Ureter (tissue), 1 donor: ENCODE measurements around the gene SKOR2. TPM values are rescaled to one million over a fixed set of nuclear protein-coding genes. Genes with fewer than 3 reads are reported as not detected.
"Not testable (repeated sequence)": the region's sequence is repeated elsewhere in the genome, so short reads cannot be mapped to it uniquely, and the experiment has no call there.

Source experiments
- DNase-seq: peaks from one replicate; pipeline ENCODE4 v3.0.0-alpha.2; 2020; ENCODE audit warnings: low spot score
- total RNA-seq: library from RNA; stranded (reverse); gene quantifications from one replicate; pipeline ENCODE4 v1.2.4, GENCODE V29; 2023
- donor health status: DM: yes; HTN: yes; CAD: no.

Gene SKOR2
- total RNA-seq, 1 donor from 2014 or later: not detected

- no peak for DNase-seq
These were observed 3.0 kb upstream of the SKOR2 start for GRCh38 chr18:47254341-47254939.

GRCh38 chr18:47253101-47253654 lies 1.7 kb upstream of the SKOR2 start:
- DNase-seq: no peak

DNA sequence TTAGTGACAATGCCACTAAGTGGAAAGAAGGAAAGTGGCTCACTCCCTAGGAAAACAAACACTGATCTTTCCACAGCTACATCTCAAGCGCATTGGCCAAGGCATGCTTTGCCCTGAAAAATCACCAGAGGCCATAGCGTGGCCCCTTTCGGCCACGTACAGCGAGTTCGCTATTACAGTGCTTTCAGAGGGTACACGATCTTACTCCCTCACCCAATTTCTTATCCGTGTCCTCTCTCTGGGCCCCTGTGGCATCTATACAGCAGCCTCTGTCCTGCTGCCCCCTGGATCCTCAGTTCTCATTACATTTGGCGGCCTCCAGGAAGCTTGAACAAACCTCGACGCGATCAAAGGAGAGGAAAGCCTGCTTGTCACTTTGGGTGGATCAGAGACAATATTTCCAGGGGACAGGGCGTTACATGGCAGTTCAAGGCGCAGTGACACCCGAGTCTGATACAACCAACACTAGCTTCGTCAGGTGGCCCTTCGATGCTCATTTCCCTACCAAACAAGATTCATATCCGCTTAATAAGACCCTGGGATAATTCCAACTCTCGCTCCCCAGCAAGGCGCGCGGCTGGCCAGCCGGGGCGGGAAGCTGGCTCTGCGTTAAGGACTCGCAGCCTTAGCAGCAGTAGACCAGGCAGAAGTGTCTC lies 941 bp downstream of the SKOR2 start:
- no peak for DNase-seq

- no peak for DNase-seq
These were observed 2.0 kb downstream of the SKOR2 start for GRCh38 chr18:47249314-47249981.

DNA sequence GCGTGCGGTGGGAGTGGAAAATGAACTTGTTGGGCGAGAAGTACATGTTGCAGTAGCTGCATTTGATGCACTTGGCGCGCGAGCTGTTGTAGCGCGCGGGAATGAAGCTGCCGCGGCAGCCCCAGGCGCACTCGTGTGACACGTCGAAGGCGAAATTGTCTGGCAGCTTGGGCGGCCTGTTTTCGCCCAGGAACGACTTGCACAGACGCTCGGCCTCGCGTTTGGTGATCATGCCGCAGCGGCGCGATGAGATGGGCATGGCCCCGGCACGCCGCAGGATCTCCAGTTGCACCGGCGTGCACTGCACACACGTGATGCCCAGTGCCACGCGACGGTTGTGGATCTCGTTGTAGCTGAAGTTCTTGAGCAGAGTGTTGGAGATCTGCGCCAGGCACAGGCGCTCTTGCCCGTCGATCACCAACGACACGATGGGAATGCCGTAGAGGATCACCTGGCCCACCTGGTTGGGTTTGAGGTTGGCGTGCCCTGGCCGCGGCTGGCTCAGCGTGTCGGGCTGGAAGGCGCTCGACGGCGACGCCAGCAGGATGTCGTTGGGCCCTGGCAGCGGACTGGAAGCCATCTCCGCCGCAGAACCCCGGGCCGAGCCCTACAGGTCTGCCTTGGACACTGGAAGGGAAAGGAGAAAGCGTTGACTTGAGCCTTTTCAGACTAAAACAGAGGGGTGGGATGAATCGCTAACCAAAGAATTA lies 2.7 kb downstream of the SKOR2 start:
- DNase-seq: no peak

DNA sequence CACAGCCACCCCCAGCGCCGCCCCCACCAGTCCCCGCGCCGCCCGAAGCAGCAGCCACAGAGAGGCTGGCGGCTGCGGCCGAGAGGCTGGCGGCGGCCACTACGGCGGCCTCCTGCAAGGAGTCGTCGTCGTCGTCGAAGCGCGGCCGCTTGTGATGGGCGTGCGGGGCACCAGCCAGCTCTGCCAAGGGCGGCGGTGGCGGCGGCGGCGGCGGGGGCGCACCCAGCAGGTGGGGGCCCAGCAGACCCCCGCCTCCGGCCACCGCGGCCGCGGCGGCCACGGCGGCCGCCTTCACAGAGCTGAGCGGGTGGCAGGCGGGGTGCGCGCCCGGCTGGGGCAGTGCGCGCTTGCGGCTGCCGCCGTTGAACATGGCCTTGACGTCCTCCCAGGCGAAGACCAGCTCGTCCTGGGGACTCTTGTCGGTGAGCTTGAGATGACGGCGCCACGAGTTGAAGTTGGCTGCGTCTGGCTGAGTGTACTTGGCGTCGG lies 3.3 kb downstream of the SKOR2 start:
- DNase-seq: no peak

DNA sequence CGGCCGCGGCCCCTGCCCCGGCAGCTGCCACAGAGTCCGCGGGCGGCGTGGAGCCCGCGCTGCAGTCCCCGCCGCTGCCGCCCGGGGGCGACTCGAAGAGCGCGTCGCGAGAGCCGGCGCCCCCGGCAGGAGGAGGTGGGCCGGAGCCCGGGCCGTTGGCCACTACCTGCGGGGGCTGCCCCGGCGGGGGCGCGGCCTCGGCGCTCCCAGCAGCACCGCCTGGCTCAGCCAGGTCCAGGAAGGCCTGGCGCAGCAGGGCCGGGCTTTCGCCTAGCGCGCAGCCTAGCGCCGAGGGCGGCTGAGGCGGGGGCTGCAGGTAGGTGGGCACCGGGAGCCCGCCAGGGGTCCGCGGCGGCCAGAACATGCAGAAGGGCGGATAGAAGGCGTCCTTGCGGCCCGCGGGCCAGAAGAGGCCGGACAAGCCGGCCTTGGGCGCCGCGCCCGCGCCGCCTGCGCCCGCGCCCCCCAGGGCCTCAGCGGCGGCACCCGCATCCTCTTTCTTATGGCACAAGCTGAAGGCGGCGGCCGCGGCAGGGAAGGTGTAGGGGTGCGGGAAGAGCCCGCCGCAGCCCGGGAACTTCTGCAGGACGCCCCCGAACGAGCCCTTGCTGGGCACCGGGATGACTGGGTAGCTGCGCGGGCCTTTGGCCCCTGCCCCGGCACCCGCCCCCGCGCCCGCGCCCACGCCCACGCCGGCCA lies 3.9 kb downstream of the SKOR2 start:
- DNase-seq: no peak

- no peak for DNase-seq
These were observed 4.4 kb downstream of the SKOR2 start for GRCh38 chr18:47247036-47247415.

GRCh38 chr18:47246027-47246971 lies 5.2 kb downstream of the SKOR2 start:
- no peak for DNase-seq

GRCh38 chr18:47244086-47244485 lies 7.4 kb downstream of the SKOR2 start:
- no peak for DNase-seq

- no peak for DNase-seq
These were observed 16.4 kb downstream of the SKOR2 start for GRCh38 chr18:47235096-47235495.

DNA sequence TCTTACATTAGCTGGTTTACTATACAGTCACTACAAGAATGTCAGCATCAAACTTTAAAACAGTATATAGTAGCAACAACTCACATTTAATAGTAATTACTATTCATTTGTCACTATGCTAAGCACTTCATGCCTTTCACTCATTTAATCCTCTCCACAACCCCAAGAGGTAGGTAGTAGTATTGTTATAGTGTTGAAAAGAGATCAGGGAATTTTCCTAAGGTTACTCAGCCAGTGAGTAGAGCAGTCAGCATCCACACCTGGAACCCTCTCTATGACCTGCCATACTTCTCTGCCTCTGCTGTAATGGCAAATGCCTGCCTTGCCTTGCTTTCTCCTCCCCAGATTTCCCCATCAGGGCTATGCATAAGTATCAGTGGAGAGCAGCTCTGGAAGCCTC lies 24.8 kb downstream of the SKOR2 start:
- no peak for DNase-seq

- DNase-seq: no peak
These were observed 35.8 kb downstream of the SKOR2 start for GRCh38 chr18:47215554-47216138.

DNA sequence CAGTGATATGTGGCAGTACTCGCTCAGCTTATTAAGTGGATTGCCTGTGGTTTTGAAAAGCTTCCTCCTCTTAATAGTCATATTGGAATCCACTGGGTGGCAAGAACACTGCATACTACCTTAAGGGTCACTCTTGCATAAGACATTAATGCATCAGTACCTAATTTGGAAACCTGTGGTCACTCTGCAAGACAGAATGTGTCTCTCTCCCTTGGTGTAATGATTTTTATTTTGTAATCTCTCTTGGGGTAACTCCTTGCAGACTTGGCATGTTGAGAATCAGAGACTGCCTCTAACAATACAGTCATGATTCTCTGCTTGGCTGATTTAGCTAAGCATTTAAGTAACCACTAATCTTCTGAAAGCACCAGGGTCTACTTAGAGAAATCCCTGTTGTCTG lies 42.3 kb downstream of the SKOR2 start:
- DNase-seq: no peak

- no peak for DNase-seq
These were observed 44.4 kb downstream of the SKOR2 start for GRCh38 chr18:47206945-47207637.

GRCh38 chr18:47204908-47205522 lies 46.4 kb downstream of the SKOR2 start:
- DNase-seq: no peak

GRCh38 chr18:47203626-47204464 lies 47.6 kb downstream of the SKOR2 start:
- DNase-seq: no peak

DNA sequence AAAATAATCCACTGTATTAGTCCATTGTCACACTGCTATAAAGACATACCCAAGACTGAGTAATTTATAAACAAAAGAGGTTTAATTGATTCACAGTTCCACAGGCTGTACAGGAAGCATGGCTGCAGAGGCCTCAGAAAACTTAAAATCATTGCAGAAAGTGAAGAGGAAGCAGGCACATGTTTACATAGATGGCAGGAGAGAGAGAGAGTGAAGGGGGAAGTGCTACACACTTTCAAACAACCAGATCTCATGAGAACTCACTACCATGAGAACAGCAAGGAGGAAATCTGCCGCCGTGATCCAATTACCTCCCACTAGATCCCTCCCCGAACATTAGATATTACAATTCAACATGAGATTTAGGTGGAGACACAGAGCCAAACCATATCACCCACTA lies 55.5 kb downstream of the SKOR2 start:
- not testable (repeated sequence) for DNase-seq
